GM15510 (cell line): ENCODE data around the gene ARHGAP30.
A peak's percentile ranks its signal among the peaks of the same experiment; 100 is the strongest.

ENCODE experiments used
- POLR2A ChIP-seq: IDR thresholded peaks from 3 replicates; pipeline ENCODE4 v1.6.1; 2011; ENCODE audit warnings: borderline replicate concordance; ENCODE audit not compliant: insufficient read length; ENCODE audit errors: extremely low read depth

ARHGAP30 gene, protein sequence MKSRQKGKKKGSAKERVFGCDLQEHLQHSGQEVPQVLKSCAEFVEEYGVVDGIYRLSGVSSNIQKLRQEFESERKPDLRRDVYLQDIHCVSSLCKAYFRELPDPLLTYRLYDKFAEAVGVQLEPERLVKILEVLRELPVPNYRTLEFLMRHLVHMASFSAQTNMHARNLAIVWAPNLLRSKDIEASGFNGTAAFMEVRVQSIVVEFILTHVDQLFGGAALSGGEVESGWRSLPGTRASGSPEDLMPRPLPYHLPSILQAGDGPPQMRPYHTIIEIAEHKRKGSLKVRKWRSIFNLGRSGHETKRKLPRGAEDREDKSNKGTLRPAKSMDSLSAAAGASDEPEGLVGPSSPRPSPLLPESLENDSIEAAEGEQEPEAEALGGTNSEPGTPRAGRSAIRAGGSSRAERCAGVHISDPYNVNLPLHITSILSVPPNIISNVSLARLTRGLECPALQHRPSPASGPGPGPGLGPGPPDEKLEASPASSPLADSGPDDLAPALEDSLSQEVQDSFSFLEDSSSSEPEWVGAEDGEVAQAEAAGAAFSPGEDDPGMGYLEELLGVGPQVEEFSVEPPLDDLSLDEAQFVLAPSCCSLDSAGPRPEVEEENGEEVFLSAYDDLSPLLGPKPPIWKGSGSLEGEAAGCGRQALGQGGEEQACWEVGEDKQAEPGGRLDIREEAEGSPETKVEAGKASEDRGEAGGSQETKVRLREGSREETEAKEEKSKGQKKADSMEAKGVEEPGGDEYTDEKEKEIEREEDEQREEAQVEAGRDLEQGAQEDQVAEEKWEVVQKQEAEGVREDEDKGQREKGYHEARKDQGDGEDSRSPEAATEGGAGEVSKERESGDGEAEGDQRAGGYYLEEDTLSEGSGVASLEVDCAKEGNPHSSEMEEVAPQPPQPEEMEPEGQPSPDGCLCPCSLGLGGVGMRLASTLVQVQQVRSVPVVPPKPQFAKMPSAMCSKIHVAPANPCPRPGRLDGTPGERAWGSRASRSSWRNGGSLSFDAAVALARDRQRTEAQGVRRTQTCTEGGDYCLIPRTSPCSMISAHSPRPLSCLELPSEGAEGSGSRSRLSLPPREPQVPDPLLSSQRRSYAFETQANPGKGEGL

DNA sequence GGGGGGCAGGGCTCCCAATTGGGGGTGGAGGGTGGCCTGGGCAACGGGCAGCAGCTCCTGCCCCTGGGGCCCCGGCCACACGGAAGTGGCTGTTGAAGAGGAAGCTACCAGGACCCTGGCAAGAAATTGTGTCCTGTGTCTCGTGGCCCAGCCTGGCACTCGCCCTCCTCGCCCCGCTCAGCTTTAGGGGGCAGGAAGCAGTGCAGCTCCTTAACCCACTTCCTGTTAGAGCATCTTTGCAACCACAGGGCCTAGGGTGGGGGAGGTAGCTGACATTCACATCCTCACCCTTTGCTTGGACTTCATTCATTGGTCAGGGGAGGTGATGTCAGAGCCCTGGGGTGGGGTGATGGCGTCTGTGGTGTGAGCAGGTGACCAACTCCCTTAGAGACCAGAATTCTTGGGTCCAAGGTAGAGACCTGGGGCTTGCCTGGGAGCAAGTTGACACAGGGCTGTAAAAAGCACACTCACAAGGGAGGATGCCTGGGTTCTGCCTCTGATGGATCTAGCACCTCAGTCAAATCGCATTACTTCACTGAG lies at the start of gene ARHGAP30:
Gene ARHGAP30, minus strand, starts transcription at position 161 of the 540 bp plus-strand sequence. CDS start 267 bp downstream, outside the sequence.
- TF ChIP-seq POLR2A, result peak; percentile 79

DNA sequence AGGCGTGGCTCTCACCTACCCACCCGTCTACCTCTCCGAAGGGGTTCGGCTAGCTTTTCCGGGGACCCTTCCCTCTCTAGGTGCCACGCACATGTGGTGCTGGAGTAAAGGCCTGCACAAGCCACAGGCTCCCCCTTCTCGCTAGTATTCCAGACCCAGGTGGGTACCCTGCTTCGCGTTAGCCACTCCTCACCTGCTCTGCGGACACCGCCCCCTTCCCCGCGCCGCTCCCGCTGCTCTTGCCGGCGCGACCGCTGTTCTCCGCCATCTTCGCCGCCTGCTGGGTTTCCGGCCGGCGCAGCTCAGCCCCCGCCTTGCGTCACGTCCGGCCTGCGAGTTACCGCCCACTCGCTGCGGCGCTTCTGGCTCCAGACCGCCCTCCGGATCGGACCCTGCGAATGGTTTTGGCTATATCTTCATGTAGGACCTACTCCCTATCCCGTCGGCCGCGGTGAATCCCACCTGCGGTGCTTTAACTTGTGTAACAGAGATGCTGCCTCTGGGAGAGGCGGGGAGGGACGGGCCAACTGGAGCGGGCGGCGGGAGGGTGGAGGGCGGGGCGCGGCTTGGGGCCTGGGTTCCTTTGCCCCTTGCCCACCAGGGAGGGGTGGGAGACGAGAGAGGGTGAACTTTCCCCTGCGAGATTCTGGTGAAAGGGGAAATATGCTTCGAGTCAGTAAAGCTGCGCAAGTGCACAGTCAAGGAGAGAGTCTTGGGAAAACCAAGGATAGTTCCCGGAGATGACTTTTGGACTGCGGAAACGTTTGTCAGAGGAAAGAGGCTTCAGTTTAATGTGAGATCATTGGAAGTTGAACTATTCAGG lies 48.3 kb upstream of the ARHGAP30 start, which contains the start of the genes NIT1 and PFDN2:
Gene NIT1, plus strand, starts transcription at position 347 of the 823 bp plus-strand sequence. Its CDS starts 72 bp downstream, at position 419.
Gene PFDN2, minus strand, starts transcription at position 279 of the 823 bp plus-strand sequence. Its CDS starts 11 bp downstream, at position 268.
- peak; percentile 94 for TF ChIP-seq POLR2A

- no peak for TF ChIP-seq POLR2A
These were observed 45.5 kb upstream of the ARHGAP30 start for GRCh38 chr1:161115132-161115711.

GRCh38 chr1:161114556-161114955 lies 44.9 kb upstream of the ARHGAP30 start:
- no peak for TF ChIP-seq POLR2A

GRCh38 chr1:161113915-161114314 lies 44.2 kb upstream of the ARHGAP30 start:
- TF ChIP-seq POLR2A, result no peak

DNA sequence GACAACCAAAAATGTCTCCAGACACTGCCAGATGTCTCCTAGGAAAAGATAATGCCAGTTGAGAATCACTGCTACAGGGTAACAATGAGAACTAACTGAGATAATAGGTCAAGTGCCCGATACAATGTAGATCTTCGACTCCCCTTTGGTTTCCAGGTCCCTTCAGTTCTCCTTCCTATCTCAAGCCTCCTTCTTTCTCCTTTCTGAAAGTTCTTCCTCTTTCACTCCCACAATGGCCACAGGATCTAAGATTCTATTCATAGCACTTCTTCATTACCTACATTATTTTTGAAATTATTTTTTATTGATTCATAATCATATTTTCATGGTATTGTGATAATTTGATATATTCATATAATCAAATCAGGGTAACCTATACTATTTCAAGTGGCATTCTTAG lies 41.8 kb upstream of the ARHGAP30 start:
- TF ChIP-seq POLR2A, result no peak

DNA sequence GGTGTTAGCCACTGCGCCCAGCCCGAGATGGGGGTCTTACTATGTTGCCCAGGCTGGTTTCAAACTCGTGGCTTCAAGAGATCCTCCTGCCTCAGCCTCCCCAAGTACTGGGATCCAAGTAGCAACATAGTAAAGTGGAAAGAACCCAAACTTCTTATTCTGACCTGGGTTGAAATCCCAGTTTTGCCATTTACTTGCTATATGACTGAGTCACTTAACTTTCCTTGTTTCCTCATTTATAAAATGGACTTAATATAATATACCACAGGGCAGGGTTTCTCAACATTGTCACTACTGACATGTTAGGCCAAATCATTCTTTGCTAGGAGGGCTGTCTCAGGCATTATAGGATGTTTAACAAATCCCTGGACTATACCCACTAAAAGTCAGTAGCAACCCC lies 41.4 kb upstream of the ARHGAP30 start:
- no peak for TF ChIP-seq POLR2A

GRCh38 chr1:161106431-161106830 lies 36.7 kb upstream of the ARHGAP30 start:
- no peak for TF ChIP-seq POLR2A

GRCh38 chr1:161100556-161100955 lies 30.9 kb upstream of the ARHGAP30 start:
- TF ChIP-seq POLR2A, result no peak

- TF ChIP-seq POLR2A, result no peak
These were observed 29.6 kb upstream of the ARHGAP30 start for GRCh38 chr1:161099090-161099802.

GRCh38 chr1:161098210-161099068 lies 28.7 kb upstream of the ARHGAP30 start, which contains the start of gene KLHDC9:
Gene KLHDC9, plus strand, starts transcription at chr1:161098361. Its CDS starts 175 bp downstream, at chr1:161098536.
- peak; percentile 25 for TF ChIP-seq POLR2A

DNA sequence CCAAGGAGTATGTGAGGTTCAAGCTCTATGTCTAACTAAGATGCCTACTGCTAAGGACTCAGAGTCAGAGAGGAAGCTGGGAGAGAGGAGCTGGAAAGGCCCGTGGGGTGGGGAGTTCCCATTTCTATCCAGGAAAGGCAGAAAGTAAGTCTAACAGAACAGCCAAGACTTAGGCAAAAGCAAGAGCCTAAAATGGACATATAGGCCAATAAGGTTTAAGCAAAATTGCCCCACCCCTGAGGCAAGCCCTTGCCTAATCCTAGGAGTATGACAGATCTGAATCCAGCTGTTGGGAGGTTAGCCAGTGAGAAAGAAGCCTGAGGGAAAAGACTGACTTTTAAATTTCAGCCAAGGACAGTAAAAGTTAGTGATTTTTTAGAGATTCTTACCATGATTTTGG lies 26.8 kb upstream of the ARHGAP30 start:
- TF ChIP-seq POLR2A, result no peak

DNA sequence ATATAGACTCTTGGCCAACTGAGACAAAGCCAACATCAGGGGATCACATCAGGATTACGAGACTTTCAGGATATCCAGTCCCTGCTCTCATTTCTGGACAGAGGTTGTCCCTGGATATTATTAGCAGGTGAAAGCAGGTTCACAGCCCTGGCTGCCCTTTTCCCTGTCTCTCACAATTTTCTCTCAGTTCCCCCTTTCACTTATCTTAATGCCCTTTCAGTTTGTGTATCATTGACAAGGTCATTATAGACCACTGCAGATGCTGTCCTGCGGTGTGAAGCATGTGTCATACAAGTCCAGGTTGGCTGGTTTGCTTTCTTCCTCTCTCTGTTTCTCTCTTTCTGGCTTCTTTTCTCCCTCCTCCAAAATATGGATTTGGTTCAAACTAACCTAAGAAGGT lies 26.3 kb upstream of the ARHGAP30 start:
- no peak for TF ChIP-seq POLR2A
